LHCN-M2 (cell line): ENCODE results near the gene RASAL2. TPM values are rescaled to one million over a fixed set of nuclear protein-coding genes. Genes with fewer than 3 reads are reported as not detected.

Experiments
- total RNA-seq: library from RNA; depleted of rRNA; stranded (reverse); fragments of >200 nt; gene quantifications from 2 replicates; pipeline ENCODE4 v1.2.3, GENCODE V29; 2014; rRNA removed

RASAL2 gene
- total RNA-seq, 1 experiment from 2014 or later: 33.0 TPM

Other genes with a start within 250 kb of the RASAL2 start
- 10.8 and 12.5 TPM in 2 replicates for gene SEC16B, start 124.0 kb upstream of the RASAL2 start, total RNA-seq